HK-2 (cell line): ENCODE data around the gene SHMT2.

Source experiments
- DNase-seq: peaks from one replicate; pipeline ENCODE4 v3.0.0-alpha.2; 2018; ENCODE audit not compliant: unreplicated experiment

Gene SHMT2

DNA sequence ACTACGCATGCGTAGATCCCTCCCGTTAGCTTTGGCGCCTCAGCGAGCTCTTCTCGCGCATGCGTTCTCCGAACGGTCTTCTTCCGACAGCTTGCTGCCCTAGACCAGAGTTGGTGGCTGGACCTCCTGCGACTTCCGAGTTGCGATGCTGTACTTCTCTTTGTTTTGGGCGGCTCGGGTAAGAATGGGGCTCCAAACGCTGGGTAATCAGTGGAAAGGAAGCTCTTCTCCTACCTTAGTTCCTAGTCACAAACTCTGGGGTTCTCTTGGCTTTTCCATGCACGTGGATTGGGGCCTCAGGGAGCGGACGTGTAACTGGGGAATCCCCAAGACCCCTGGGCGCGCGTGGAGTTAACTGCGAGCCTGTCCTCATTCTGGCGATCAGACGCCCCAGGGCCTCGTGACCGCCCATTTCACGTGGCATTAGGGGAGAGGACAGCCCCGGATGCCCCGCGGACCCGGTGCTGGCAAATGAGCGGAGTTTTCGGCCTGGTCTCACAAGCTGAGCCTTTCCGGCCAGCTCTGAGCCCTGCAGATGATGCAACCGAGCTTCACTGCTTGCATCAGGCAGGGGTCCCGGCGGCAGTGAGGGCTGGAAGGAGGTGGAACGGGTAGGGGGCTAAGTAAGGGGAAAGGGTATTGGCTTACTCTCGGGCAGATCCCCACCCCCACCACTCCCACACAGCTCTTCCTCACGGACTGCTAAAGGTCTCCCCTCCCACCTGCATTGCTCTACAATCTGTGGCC lies at the start of gene SHMT2:
Gene SHMT2 (plus strand): TSS at position 78 of the 747 bp plus-strand sequence. CDS start 68 bp downstream, at position 146.
- DNase-seq = peak; percentile 95

- no peak for DNase-seq
Measured at GRCh38 chr12:57180321-57180989, 49.1 kb upstream of the SHMT2 start.

- no peak for DNase-seq
Measured at GRCh38 chr12:57181072-57181471, 48.4 kb upstream of the SHMT2 start.

- no peak for DNase-seq
Measured at GRCh38 chr12:57181561-57182155, 47.9 kb upstream of the SHMT2 start.

DNA sequence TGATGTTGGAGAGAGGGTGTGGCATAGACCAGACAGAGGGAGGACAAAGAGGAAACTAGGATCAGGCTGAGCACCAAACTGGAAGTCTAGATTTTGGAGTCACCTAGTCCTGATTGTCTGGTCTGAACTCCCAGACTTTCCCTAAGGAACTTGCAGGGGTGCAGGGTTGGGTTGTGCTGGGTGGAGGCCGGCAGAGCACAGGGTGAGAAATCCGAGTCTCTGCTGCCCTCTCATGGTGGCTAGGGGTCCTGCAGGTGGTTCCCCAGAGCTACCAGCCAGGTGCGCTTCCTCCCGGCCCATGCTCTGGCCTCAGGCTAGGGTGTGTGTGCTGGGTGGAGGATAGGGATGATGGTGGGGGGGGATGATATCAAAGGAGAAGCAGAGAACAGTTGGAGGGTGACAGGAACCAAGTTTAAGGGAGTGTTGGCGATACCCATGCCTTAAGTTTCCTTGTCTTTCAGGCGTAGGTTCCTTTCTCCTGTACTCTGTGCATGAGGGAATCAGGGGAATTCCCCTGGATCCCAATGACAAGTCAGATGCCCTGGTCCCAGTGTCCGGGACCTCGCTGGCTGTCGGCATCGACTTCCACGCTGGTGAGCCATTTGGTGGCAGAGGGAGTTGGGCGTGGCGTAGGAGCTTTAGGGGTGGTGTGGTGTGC lies 46.5 kb upstream of the SHMT2 start:
- DNase-seq = peak; percentile 82

DNA sequence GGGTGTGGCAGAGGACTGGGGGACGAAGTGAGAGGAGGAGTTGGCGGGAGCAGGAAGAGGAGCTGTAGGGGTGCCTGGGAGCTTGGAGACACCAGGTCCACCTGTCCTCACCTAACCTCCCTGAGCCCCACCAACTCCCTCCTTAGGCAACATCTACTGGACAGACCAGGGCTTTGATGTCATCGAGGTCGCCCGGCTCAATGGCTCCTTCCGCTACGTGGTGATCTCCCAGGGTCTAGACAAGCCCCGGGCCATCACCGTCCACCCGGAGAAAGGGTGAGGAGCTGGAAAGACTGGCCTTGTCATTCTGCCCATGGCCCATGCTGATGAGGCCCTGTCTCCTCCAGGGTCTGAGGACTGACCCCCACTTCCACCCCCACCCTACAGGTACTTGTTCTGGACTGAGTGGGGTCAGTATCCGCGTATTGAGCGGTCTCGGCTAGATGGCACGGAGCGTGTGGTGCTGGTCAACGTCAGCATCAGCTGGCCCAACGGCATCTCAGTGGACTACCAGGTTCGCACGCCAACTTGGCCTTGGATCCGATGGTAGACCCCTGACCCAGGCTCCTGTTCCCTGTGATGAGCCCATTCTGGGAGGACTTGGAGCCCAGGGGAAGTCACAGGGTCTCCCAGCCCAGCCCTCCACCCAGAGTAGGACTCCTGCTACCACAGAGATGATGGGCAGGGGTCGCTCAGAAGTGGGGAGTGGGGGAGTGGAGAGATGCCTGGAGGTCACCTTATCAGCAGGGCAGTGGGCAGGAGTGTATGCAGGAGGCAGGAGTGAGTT lies 45.4 kb upstream of the SHMT2 start:
- DNase-seq = no peak

GRCh38 chr12:57185403-57185802 lies 44.1 kb upstream of the SHMT2 start:
- no peak for DNase-seq

DNA sequence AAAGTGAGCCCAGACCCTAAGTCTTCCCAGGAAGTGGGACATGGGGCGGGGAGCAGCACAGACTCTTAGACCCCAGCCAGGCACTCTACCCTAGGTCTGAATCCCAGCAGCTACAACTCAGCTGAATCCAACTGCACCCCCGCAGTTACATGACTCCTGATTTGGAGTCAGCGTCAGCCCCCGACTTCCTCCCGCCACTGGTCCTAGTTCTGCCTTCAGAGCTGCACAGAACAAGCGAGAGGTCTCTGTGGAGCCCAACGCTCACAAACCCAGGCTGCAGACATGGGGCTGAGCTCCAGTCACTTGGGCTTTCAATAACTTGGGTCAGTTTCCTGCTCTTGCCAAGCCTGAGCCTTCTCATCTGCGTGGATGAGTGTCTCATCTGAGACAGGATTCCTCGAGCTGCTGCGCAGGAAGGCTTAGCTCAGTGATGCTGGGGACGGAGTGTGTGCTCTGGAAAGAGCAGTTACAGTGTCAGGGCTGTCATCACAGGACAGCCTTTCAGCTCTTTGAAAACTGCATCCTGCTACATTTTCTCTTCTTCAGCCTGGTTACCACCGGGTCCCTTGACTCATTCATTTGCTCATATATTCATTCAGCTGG lies 43.5 kb upstream of the SHMT2 start:
- no peak for DNase-seq

GRCh38 chr12:57187222-57188089 lies 42.1 kb upstream of the SHMT2 start:
- no peak for DNase-seq

GRCh38 chr12:57188090-57188425 lies 41.5 kb upstream of the SHMT2 start:
- no peak for DNase-seq

DNA sequence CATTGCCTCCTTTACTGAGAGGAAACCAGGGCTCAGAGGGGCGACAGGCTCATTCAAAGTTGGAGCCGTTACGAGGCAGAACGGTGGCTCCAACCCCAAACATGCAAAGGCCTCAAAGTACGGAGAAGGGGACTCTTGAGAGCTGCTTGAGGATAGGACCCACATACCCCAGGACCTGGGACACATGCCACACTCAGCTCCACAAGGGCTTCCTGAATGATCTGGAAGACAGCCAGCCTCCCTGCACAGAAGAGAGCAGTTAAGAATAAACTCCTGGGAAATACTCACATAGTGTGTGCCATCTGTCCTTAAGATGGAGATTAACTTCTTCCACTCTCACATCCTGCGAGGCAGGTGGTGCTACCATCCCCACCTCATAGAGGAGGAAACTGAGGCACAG lies 39.5 kb upstream of the SHMT2 start:
- DNase-seq = no peak

DNA sequence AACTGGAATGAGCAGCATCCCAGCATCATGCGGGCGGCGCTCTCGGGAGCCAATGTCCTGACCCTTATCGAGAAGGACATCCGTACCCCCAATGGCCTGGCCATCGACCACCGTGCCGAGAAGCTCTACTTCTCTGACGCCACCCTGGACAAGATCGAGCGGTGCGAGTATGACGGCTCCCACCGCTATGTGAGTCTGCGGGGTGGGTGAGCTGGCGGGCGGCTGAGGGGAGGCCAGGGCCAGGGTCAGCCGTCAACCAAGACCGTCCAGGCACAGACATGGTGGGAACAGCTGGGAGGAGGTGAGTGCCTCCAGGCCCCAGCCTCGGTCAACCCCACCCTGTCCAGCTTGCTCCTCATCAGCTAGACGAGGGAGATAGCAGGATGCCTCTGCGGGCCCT lies 38.7 kb upstream of the SHMT2 start:
- no peak for DNase-seq

DNA sequence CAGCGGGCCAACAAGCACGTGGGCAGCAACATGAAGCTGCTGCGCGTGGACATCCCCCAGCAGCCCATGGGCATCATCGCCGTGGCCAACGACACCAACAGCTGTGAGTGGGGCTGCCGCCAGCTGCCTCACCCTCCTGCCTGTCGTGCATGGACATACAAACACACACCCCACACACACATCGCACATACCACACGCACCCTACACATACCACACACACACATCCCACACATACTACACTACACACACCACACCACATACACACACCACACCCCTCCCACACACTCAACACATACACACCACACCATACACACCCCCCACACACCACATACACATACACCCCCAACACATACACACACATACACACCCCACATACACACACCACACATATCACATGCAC lies 38.1 kb upstream of the SHMT2 start:
- DNase-seq = no peak

- no peak for DNase-seq
Measured at GRCh38 chr12:57192920-57193319, 36.6 kb upstream of the SHMT2 start.

DNA sequence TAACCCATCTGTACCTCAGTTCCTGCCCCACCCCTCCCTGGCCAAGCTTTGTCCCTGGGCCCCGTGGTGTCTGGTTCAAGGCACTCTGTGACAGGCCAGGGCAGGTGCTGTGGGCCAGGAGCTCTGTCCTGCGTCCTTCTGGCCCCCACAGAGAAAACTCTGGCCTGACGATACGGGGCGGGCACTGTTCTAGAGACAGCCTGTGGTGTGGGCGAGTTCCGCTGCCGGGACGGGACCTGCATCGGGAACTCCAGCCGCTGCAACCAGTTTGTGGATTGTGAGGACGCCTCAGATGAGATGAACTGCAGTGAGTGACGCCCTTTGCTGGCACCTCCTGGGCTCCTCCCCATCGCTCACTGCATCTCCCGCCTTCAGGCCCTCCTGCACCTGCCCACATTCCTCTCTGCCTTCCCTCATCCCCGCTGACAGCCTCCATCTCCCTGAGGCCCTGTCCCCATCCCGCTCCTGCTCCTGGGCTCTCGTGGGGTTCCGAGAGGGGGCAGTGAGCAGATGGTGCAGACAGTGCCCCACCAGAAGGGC lies 35.7 kb upstream of the SHMT2 start:
- DNase-seq = no peak

DNA sequence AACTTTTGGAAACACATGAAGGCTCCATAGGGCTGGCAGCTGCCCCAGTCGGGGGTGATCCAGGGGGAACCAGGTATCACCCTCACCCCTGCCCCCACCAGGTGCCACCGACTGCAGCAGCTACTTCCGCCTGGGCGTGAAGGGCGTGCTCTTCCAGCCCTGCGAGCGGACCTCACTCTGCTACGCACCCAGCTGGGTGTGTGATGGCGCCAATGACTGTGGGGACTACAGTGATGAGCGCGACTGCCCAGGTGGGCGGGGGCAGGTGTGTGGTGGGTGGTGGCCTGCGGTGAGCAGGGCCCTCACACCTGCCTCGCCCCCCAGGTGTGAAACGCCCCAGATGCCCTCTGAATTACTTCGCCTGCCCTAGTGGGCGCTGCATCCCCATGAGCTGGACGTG lies 35.3 kb upstream of the SHMT2 start:
- DNase-seq = no peak

DNA sequence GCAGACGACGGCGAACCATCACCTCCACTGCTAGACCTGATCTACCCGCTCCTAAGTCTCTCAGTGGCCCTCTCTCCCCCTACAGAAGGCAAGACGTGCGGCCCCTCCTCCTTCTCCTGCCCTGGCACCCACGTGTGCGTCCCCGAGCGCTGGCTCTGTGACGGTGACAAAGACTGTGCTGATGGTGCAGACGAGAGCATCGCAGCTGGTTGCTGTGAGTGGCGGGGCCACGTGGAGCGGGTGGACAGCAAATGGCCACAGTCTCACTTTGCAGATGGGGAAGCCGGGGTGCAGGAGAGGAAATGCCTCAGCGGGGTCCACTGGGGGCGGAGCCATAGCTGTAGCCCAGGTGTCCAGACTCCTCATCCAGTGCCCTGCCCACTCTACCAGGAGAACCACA lies 34.3 kb upstream of the SHMT2 start:
- DNase-seq = no peak

- DNase-seq = no peak
Measured at GRCh38 chr12:57195611-57196371, 33.7 kb upstream of the SHMT2 start.

DNA sequence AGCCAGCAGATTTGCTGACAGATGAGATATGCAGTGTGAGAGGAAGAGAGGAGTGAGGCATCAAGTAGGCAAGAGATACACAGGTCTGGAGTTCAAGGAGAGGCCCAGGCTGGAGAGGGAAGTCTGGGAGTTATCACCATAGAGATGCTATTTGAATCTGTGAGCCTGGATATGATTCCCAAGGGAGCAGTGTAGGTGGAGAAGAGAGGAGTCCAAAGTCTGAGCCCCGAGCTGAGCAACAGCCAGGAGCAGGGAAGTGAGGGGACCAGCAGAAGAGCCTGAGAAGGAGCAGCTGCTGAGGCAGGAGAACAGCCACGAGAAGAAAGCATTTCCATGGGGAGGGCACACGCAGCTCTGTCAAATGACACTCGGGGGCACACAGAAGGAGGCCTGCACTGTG lies 33.1 kb upstream of the SHMT2 start:
- DNase-seq = no peak

- DNase-seq = no peak
Measured at GRCh38 chr12:57196956-57197355, 32.6 kb upstream of the SHMT2 start.
